ENCODE data around the gene TPTE. TPM values are rescaled to one million over a fixed set of nuclear protein-coding genes. Genes with fewer than 3 reads are reported as not detected.
"Not testable (repeated sequence)": the region's sequence is repeated elsewhere in the genome, so short reads cannot be mapped to it uniquely, and the experiment has no call there.

Gene TPTE
- total and polyA plus RNA-seq, 10 of the 15 experiments (the other 5 are each of a cell fraction or from before 2014, with no cell fraction given) = 0.03 TPM; not detected in 9

DNA sequence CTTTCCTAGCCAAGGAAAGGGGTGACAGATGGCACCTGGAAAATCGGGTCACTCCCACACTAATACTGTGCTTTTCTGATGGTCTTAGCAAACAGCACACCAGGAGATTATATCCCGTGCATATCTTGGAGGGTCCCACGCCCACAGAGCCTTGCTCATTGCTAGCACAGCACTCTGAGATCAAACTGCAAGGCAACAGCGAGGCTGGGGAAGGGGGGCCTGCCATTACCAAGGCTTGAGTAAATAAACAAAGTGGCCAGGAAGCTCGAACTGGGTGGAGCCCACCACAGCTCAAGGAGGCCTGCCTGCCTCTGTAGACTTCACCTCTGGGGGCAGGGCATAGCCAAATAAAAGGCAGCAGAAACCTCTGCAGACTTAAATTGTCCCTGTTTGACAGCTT lies 109.9 kb downstream of the TPTE start:
- CTCF ChIA-PET; POLR2A ChIA-PET; SMC1A ChIA-PET (ENCODE audit: uncharacterized antibody, unreplicated experiment); H3K4me3 ChIP-seq; in situ Hi-C loops (cut with MboI); H3K9me3 ChIP-seq (replicated peaks; ENCODE audit: control insufficient read depth, insufficient read depth, low read length); intact Hi-C loops (cut with micrococcal nuclease; ENCODE audit: unreplicated experiment); RAD21 ChIA-PET (ENCODE audit: unreplicated experiment); H3K4me1 ChIP-seq (ENCODE audit: control insufficient read depth, insufficient read depth, low read length); FAIRE-seq; H3K9ac ChIP-seq (ENCODE audit: control insufficient read depth, insufficient read depth, low read length); BruUV-seq (replicated peaks); H3K27ac ChIP-seq (ENCODE audit: control insufficient read depth, insufficient read depth); H3K4me2 ChIP-seq (ENCODE audit: control insufficient read depth, insufficient read depth); H3K36me3 ChIP-seq (ENCODE audit: control insufficient read depth in 2 of 2, insufficient read depth in 2 of 2, low read length in 1 of 2); H3K27me3 ChIP-seq (replicated peaks in 1 of 2; ENCODE audit: control insufficient read depth in 2 of 2, insufficient read depth in 2 of 2, low read length in 1 of 2); ATAC-seq; H3K79me2 ChIP-seq (ENCODE audit: control insufficient read depth, insufficient read depth, low read length); H4K20me1 ChIP-seq (ENCODE audit: control insufficient read depth, insufficient read depth); H2AFZ ChIP-seq (ENCODE audit: control insufficient read depth, low read depth, low read length); DNase-seq (ENCODE audit: low read depth, low spot score): not testable (repeated sequence)
- WGBS (ENCODE audit: insufficient coverage, insufficient replicate concordance, low lambda C conversion rate, missing lambda C conversion rate) = 8% methylated on average over 5 of the region's 5 CpGs

DNA sequence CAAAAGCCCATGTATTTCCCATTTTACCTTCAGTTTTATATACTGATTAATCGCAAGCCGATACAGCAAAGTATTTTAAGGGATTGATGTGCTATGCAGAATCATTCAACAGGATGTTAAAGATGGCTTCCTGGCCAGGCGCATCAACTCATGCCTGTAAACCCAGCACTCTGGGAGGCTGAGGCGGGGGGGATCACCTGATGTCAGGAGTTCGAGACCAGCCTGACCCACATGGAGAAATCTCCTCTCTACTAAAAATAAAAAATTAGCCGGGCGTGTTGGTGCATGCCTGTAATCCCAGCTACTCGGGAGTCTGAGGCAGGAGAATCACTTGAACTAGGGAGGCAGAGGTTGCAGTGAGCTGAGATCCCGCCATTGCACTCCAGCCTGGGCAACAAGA lies 116.8 kb downstream of the TPTE start:
- CTCF ChIA-PET; RAD21 ChIA-PET (ENCODE audit: unreplicated experiment); H3K27me3 ChIP-seq (replicated peaks in 1 of 2; ENCODE audit: control insufficient read depth in 2 of 2, insufficient read depth in 2 of 2, low read length in 1 of 2); POLR2A ChIA-PET; H3K9me3 ChIP-seq (replicated peaks; ENCODE audit: control insufficient read depth, insufficient read depth, low read length); H3K27ac ChIP-seq (ENCODE audit: control insufficient read depth, insufficient read depth); intact Hi-C loops (cut with micrococcal nuclease; ENCODE audit: unreplicated experiment); DNase-seq (ENCODE audit: low read depth, low spot score); H3K4me1 ChIP-seq (ENCODE audit: control insufficient read depth, insufficient read depth, low read length); H3K4me3 ChIP-seq; H3K9ac ChIP-seq (ENCODE audit: control insufficient read depth, insufficient read depth, low read length); in situ Hi-C loops (cut with MboI); H3K4me2 ChIP-seq (ENCODE audit: control insufficient read depth, insufficient read depth); H3K79me2 ChIP-seq (ENCODE audit: control insufficient read depth, insufficient read depth, low read length); H2AFZ ChIP-seq (ENCODE audit: control insufficient read depth, low read depth, low read length); FAIRE-seq; ATAC-seq; H4K20me1 ChIP-seq (ENCODE audit: control insufficient read depth, insufficient read depth); H3K36me3 ChIP-seq (ENCODE audit: control insufficient read depth in 2 of 2, insufficient read depth in 2 of 2, low read length in 1 of 2); BruUV-seq (replicated peaks); SMC1A ChIA-PET (ENCODE audit: uncharacterized antibody, unreplicated experiment): not testable (repeated sequence)
- 24% methylated on average over 9 of the region's 9 CpGs for WGBS (ENCODE audit: insufficient coverage, insufficient replicate concordance, low lambda C conversion rate, missing lambda C conversion rate)

DNA sequence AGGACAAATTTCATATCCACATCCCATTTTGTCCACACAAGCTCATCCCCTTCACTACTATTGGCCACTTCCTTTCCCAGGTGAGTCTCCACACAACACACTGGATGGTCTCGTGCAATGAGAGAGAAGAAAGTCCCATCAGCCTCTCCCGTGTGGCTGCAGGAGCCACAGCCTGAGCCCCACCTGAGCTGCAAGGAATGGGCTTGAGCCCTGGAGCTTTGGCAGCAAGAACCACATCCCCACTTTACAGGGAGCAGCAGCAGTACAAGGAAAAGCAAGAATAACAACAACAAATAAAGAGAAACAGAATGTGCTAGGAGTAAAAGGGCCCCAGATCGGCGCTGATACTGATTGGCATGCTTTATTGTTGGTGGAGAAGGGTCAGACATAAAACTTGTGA lies 117.7 kb downstream of the TPTE start:
- Histone ChIP-seq H4K20me1 (ENCODE audit: control insufficient read depth, insufficient read depth) (no peaks in the 10 kb centered on the region), H3K36me3 (ENCODE audit: control insufficient read depth in 2 of 2, insufficient read depth in 2 of 2, low read length in 1 of 2) (no peaks in the 10 kb centered on the region), H3K4me1 (ENCODE audit: control insufficient read depth, insufficient read depth, low read length) (no peaks in the 10 kb centered on the region), H3K27me3 (replicated peaks in 1 of 2; ENCODE audit: control insufficient read depth in 2 of 2, insufficient read depth in 2 of 2, low read length in 1 of 2) (no peaks in the 10 kb centered on the region), H3K27ac (ENCODE audit: control insufficient read depth, insufficient read depth) (no peak overlapping the region), H3K4me2 (ENCODE audit: control insufficient read depth, insufficient read depth) (no peak overlapping the region), H3K9me3 (replicated peaks; ENCODE audit: control insufficient read depth, insufficient read depth, low read length) (no peaks in the 10 kb centered on the region; the same call in 2 of the 3 replicates), H2AFZ (ENCODE audit: control insufficient read depth, low read depth, low read length) (no peak overlapping the region), H3K4me3 (no peak overlapping the region), H3K79me2 (ENCODE audit: control insufficient read depth, insufficient read depth, low read length) (no peaks in the 10 kb centered on the region), H3K9ac (ENCODE audit: control insufficient read depth, insufficient read depth, low read length) (no peak overlapping the region)
- in situ Hi-C loops (cut with MboI) (no loop called here), intact Hi-C loops (cut with micrococcal nuclease; ENCODE audit: unreplicated experiment) (no loop called here)
- TF ChIP-seq, protein P1, sequence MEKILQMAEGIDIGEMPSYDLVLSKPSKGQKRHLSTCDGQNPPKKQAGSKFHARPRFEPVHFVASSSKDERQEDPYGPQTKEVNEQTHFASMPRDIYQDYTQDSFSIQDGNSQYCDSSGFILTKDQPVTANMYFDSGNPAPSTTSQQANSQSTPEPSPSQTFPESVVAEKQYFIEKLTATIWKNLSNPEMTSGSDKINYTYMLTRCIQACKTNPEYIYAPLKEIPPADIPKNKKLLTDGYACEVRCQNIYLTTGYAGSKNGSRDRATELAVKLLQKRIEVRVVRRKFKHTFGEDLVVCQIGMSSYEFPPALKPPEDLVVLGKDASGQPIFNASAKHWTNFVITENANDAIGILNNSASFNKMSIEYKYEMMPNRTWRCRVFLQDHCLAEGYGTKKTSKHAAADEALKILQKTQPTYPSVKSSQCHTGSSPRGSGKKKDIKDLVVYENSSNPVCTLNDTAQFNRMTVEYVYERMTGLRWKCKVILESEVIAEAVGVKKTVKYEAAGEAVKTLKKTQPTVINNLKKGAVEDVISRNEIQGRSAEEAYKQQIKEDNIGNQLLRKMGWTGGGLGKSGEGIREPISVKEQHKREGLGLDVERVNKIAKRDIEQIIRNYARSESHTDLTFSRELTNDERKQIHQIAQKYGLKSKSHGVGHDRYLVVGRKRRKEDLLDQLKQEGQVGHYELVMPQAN (conservative IDR thresholded peaks at IDR 0.05) = no peak
- TF ChIP-seq CBX5 (IDR thresholded peaks at IDR 0.05; ENCODE audit: low read depth) = no peak
- TF ChIP-seq TBL1XR1 (IDR thresholded peaks at IDR 0.05; ENCODE audit: low read depth, low read length) = no peak
- no peak for TF ChIP-seq ETV6 (conservative IDR thresholded peaks at IDR 0.05 in 1 of 2, IDR thresholded peaks at IDR 0.05 in 1 of 2; ENCODE audit: borderline replicate concordance in 1 of 2, low read depth in 1 of 2)
- no peak for TF ChIP-seq SMAD5 (IDR thresholded peaks at IDR 0.05; ENCODE audit: low read depth)
- TF ChIP-seq RELA (IDR thresholded peaks at IDR 0.05; ENCODE audit: borderline replicate concordance, partially characterized antibody) = no peak
- TF ChIP-seq PAX5 (IDR thresholded peaks at IDR 0.05; ENCODE audit: borderline replicate concordance, low read depth, low read length) = no peak
- TF ChIP-seq EGR1 (IDR thresholded peaks at IDR 0.05; ENCODE audit: borderline replicate concordance in 1 of 2, low read depth in 2 of 2, low read length in 2 of 2) = no peak
- no peak for TF ChIP-seq TCF12 (IDR thresholded peaks at IDR 0.05; ENCODE audit: low read depth, low read length)
- no peak for TF ChIP-seq MTA2 (IDR thresholded peaks at IDR 0.05; ENCODE audit: low read depth)
- ChIA-PET SMC1A (ENCODE audit: uncharacterized antibody, unreplicated experiment) (no interaction called here), RAD21 (ENCODE audit: unreplicated experiment) (no interaction called here), POLR2A (no interaction called here), CTCF (no interaction called here)
- FAIRE-seq (no peak), ATAC-seq (no peak), DNase-seq (ENCODE audit: low read depth, low spot score) (no peak)
- BruUV-seq (replicated peaks) = no TSS peak
- WGBS (ENCODE audit: insufficient coverage, insufficient replicate concordance, low lambda C conversion rate, missing lambda C conversion rate) = 6% methylated on average over 4 of the region's 4 CpGs
